Nephron (organoid): ENCODE data around the gene RERE.
A peak's percentile ranks its signal among the peaks of the same experiment; 100 is the strongest.

Experiments
- H3K27ac Mint-ChIP-seq, 3 experiments: 2 replicates each; pipeline ENCODE4 v1.8.0; 2020; ENCODE audit warnings: mixed read lengths in 3 of 3, mild to moderate bottlenecking in 2 of 3, moderate library complexity in 1 of 3
- H3K27me3 Mint-ChIP-seq: 2 replicates; pipeline ENCODE4 v1.8.0; 2021; ENCODE audit warnings: low read depth, mild to moderate bottlenecking, moderate library complexity, mixed read lengths
- H3K36me3 Mint-ChIP-seq: 2 replicates; pipeline ENCODE4 v1.8.0; 2020; ENCODE audit warnings: low read depth, mixed read lengths
- H3K4me1 Mint-ChIP-seq: 2 replicates; pipeline ENCODE4 v1.8.0; 2020; ENCODE audit warnings: mixed read lengths
- H3K4me3 Mint-ChIP-seq, 3 experiments: 2 replicates each; pipeline ENCODE4 v1.8.0; 2020; ENCODE audit warnings: mild to moderate bottlenecking in 3 of 3, mixed read lengths in 3 of 3, moderate library complexity in 2 of 3
- H3K9me3 Mint-ChIP-seq: 2 replicates; pipeline ENCODE4 v1.8.0; 2020; ENCODE audit warnings: mixed read lengths
- CTCF ChIP-seq, 3 experiments: fragments of 200-600 bp; sonication (generic); IDR thresholded peaks; one replicate each; pipeline ENCODE4 v1.5.0; 2021; ENCODE audit warnings: antibody characterized with exemption in 3 of 3; ENCODE audit not compliant: unreplicated experiment in 3 of 3

RERE gene

GRCh38 chr1:8649027-8649426 lies 168.4 kb downstream of the RERE start:
- Mint-ChIP-seq H3K4me1 (peaks cover 27% of the 10 kb centered on the region), H3K36me3 (peaks cover 20% of the 10 kb centered on the region), H3K9me3 (no peaks in the 10 kb centered on the region), H3K27ac (no peak overlapping the region), H3K4me3 (no peak overlapping the region), H3K27me3 (no peaks in the 10 kb centered on the region)
- TF ChIP-seq CTCF (IDR thresholded peaks at IDR 0.05; ENCODE audit: unreplicated experiment in 3 of 3) = no peak

- Mint-ChIP-seq H3K9me3 (no peaks in the 10 kb centered on the region), H3K27me3 (no peaks in the 10 kb centered on the region), H3K27ac (no peak overlapping the region), H3K36me3 (peaks cover 23% of the 10 kb centered on the region), H3K4me3 (no peak overlapping the region), H3K4me1 (peaks cover 21% of the 10 kb centered on the region)
- no peak for TF ChIP-seq CTCF (IDR thresholded peaks at IDR 0.05; ENCODE audit: unreplicated experiment in 3 of 3)
These were observed 170.4 kb downstream of the RERE start for GRCh38 chr1:8646996-8647395.

DNA sequence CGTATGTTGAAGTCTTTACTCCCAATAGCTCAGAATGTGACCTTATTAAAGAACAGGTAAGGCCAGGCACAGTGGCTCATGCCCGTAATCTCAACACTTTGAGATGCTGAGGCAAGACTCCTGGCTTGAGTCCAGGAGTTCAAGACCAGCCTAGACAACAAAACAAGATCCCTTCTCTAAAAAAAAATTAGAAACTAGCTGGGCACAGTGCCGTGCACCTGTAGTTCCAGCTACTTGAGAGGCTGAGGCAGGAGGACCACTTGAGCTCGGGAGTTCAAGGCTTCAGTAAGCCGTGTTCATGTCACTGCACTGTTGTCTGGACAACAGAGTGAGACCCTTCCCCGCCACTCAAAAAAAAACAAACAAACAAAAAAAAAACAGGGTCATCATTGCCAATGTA lies 171.3 kb downstream of the RERE start:
- Mint-ChIP-seq H3K4me3 (no peak overlapping the region), H3K27ac (no peak overlapping the region), H3K4me1 (peaks cover 21% of the 10 kb centered on the region), H3K9me3 (no peaks in the 10 kb centered on the region), H3K36me3 (peaks cover 23% of the 10 kb centered on the region), H3K27me3 (no peaks in the 10 kb centered on the region)
- no peak for TF ChIP-seq CTCF (IDR thresholded peaks at IDR 0.05; ENCODE audit: unreplicated experiment in 3 of 3)

DNA sequence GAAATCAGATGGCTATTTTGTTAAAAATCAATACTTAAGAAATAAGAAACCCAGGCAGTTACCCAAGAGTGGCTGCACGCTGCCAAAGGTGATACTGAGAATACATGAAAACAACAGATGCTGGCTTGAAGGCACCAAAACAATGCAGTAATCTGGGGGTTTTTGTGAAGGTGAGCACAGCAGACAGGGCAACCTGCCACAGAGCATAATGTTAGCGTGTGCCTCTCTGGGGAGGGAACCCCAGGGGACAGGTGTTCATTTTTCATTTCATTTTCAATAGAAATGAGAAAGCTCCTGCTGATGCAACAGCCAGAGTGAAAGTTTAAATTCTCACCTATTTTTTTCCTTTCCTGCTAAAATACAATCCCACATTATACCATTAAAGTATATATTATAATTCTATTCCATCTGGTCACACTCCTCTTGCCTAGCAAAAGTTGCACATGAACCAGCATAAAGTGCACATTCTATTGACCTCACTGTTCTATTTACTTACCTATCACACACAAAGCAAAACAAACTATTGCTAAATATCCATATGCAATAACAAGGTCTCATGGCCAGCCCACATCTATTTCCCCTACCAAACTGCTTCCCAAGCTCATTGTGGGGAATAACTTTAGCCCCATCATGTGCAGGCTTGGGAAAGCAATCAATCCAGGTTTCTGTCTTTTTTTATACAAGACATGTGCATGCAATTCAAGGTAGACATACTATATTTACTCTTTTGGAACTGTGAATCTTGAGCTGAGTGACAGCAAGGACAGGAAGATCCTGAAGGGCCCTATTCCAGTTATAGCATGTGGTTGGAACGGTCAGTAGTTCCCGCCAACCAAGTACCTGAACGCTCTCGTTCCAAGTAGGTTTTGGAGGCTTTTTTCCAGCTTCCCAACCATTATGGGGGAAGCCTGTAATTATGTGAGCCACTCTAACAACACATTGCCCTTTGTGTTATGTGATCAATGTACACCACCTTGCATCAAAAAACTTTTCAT lies 173.6 kb downstream of the RERE start:
- TF ChIP-seq CTCF (IDR thresholded peaks at IDR 0.05; ENCODE audit: unreplicated experiment in 3 of 3) = no peak
- Mint-ChIP-seq H3K9me3 (no peaks in the 10 kb centered on the region), H3K27me3 (no peaks in the 10 kb centered on the region), H3K36me3 (peaks cover 16% of the 10 kb centered on the region), H3K4me1 (peaks cover 34% of the 10 kb centered on the region), H3K27ac (peak overlapping the region in 2 of 3 experiments; percentile 38 to 51), H3K4me3 (no peak overlapping the region)

- Mint-ChIP-seq H3K27me3 (no peaks in the 10 kb centered on the region), H3K27ac (no peak overlapping the region), H3K9me3 (no peaks in the 10 kb centered on the region), H3K36me3 (peaks cover 15% of the 10 kb centered on the region), H3K4me1 (peaks cover 34% of the 10 kb centered on the region), H3K4me3 (no peak overlapping the region)
- TF ChIP-seq CTCF (IDR thresholded peaks at IDR 0.05; ENCODE audit: unreplicated experiment in 3 of 3) = no peak
These were observed 175.3 kb downstream of the RERE start for GRCh38 chr1:8642114-8642513.
